NCI-H2171 treated with DMSO at 0.1 percent for 48 hours (cell line): ENCODE data around the gene RPA3.

ENCODE experiments used
- DNase-seq: peaks from one replicate; lab custom pipeline; 2025; lab: John Stamatoyannopoulos, UW

The RPA3 gene

DNA sequence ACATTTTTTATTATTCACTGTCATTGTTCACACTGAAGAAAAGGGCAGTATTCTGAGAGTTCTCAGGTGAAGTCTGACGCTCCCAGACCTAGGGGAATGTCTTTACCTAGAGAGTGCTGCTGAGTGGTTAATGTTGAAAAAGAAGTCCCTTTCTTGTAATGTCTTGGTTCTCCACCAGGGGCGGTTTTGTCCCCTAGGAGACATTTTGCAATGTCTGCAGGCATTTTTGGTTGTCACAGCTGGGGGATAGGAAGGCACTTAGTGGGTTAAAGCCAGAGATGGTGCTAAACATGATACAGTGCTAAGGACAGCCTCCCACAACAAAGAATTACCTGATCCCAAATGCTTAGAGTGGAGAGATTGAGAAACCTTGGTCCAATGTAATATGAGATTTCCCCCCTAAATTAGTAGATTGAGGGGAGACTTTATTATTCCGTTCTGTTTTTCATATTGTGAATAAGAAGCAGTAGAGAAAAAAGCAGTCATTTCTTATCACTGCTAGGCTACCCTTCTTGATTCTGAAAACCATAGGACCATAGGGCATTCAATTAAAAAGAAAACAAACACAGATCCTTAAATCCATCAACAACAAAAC, 64.7 kb downstream of the RPA3 start:
- DNase-seq = no peak

DNA sequence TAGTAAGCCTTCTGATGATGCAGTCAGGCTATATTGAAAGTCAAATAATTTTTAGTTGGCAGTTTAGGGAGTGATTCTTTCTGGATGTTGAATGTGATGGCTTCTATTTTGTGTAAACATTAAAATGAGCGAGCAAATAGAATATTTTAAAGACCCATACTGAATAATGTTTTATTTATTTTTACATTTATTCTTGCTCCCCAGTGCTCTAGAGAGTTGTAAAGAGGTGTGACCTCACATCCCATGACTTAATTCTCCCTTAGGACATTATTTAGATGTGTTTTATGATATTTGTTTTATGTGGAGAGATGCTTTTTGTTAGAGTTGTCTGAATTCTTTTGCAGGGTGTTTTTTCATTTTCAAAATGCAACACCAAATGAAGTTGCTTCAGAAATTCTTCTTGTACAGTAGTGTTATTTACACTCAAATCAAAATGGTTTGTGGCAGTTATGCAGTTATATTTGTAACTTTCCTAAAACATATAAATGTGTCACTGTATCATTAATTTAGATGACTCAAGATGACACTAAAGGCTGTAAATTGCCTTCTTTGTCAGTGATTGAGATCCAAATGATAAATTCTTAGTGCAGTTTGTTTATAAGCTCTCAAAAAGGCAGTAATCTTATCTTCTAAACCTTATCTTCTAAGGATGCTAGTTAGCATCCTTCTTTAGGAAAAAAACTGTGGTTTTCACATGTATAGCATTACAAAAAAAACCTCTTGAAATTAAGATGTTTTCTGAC, 65.4 kb downstream of the RPA3 start:
- no peak for DNase-seq

DNA sequence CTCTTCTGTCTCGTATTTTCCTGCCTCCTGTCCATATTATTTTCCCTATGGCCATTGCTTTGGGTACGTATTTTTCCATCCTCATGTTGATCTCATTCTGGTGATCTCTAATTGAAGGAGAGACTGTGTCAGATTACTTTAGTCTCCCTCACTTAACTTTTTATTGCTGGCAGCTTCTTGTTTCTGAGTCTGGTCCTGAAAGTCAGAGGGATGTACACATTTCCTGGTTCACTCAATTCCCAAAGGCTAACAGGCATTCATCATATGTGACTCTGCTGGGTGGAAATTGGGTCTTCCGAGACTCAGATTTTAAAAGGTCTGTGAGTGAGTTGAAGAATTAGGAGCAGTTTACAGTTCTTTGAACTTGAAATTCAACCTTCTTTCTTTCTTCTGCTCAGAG, 66.9 kb downstream of the RPA3 start:
- no peak for DNase-seq

DNA sequence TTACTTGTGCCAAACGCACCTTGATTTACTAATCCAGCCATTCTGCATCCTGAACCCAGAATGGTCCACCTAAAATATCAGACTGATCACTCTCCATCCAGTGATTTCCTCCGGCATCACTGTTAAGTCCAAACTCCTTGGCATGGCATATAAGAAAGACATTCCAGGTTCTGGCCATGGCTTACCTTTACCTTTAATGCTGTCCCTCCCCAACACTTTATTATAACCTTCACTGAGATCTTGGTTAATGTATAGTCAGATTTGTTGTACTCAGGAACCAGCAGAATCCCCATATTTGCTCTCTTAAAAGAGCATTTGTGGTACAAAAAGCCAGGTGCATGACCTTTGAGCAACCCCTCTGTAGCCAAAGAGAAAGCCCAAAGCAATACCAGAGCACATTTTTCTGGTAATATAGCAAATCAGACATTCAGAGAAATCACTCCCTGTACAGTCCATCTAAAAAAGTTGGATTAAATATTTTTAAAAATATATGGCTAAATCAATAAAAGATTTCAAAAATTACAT, 67.7 kb downstream of the RPA3 start:
- DNase-seq = no peak

DNA sequence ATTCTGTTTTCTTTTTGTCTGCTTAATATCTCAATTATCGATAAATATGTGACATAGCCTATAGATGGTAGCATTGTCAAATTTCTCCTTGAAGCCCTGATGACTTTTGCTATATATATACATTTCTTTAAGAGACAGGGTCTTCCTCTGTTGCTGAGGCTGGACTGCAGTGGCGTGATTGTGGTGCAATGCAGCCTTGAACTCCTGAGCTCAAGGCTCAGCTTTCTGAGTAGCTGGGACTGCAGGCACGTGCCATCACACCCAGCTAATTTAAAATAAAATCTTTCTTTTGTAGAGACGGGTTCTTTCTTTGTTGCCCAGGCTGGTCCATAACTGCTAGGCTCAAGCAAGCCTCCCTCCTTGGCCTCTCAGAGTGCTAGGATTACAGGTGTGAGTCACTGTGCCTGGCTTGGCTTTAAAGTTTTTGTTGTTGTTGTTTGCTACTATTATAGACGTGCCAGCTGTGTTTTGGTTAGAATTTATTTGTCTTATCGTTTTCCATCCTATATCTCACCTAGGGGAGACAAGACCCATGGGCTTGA, 70.8 kb downstream of the RPA3 start:
- DNase-seq = no peak

DNA sequence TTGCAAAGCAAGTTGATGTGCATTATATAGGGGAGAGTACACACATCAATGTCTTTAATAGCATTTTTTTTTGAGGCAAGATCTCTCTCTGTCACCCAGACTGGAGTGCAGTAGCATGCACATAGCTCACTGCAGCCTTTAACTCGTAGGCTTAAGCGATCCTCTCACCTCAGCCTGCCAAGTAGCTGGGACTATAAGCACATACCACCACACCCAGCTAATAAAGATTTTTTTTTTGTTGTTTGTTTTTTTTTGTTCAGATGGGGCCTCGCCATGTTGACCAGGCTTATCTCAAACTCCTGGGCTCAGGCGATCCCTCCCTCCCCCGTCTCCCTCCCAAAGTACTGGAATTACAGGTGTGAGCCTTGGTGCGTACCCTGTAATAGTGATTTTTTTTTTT, 76.3 kb downstream of the RPA3 start:
- DNase-seq = peak; percentile 19

DNA sequence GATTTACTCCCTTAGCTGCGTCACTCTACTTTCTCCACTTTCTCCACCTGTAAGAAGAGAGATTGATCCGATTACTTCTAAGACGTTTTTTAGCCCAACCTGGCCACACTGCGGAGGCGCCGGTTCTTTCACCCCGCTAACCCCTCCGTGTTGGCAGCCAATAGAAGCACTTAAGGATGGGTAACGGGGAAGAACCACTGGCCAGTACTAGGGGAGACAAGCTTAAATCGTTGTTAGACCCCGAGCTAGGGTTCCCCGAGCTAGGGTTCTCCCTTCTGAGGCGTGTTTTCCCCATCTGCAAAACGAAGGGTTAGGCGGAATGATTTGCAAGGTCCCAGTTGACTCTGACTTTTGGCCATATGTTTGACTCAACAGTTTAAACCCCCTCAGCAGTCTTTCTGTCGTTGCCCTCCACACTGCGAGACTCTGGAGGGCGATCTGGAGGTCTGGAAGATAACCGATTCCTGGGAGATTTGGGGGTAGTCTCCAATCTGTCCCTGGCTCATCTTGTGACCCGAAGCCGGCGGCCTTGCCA, 77.2 kb downstream of the RPA3 start:
- DNase-seq = peak; percentile 59

DNA sequence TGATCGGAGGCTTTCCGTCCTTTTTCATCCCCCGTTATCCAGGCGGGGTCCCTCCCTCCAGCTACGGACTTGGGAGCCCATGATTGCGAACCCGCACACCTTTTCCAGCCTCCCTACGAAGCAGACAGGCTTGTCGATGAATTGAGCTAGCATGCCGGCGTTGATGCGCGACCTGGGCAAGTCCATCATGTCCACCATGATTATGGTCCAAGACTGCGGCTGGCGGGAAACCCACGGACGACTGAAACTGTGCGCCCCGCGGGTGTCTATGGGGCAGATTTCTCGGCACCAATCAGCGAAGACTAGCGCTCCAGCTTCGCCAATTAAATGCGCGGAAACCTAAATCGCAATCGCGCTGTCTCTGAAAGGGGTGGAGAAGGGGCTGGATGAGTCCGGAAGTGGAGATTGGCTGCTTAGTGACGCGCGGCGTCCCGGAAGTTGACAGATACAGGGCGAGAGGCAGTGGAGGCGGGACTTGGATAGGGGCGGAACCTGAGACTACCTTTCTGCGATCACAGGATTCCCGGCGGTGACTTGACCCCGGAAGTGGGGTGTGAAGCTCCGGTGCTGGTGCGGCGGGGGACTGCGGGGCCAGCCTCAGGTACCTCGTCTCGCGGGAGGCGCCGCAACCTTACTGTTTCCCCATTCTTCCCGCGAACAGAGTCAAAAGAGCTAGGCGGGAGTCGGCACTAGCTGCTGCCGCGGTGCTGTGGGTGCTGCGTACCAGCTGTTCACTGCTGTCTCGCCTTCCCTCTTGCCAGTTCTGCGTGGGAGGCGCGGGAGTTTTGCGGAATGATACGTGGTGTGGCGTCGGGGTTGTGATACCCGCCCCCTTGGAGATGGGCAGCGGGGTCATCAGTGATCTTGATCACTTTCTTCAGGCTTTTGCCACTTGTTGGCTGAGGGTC, 77.9 kb downstream of the RPA3 start, which contains the start of gene UMAD1:
TSS of gene UMAD1 (plus strand) at position 532 of the 908 bp plus-strand sequence. CDS start 32,620 bp downstream, outside the sequence.
- peak; percentile 100 for DNase-seq

DNA sequence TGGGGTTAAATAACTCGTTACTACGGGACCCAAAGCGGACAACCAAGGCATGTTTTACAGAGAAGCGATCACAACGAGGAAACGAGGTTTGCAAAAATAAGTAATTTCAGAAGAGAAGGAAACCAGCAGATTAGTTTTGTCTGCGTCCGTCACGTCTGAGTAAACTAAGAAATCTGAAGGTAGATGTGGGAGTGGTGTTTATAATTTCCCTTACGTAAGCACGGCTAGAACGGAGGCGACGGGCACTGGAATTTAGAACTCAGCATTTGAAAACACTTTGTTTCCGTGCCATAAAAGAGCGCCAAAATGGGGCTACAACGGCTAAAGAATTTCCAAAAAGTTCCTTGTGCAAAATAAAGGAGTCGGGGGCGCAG, 78.6 kb downstream of the RPA3 start:
- DNase-seq = peak; percentile 65

DNA sequence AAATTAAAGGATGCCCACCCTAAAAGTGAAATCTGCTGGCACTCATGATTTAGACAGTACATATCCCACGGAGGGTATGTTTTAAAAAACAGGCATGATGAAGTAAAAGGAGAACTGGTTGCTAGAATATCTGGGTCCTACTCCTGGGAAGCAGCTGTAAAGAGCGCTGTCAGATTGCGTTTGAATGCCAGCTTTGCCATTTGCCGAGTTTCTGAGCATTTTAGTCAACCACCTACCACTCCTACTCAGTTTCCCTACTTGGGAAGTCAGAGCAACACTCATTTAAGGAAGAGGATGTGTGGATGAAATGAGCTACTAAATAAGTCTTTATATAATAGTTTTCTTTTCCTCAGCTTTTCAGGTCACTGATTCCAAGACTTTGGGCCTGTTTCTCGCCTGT, 79.0 kb downstream of the RPA3 start:
- DNase-seq = no peak

DNA sequence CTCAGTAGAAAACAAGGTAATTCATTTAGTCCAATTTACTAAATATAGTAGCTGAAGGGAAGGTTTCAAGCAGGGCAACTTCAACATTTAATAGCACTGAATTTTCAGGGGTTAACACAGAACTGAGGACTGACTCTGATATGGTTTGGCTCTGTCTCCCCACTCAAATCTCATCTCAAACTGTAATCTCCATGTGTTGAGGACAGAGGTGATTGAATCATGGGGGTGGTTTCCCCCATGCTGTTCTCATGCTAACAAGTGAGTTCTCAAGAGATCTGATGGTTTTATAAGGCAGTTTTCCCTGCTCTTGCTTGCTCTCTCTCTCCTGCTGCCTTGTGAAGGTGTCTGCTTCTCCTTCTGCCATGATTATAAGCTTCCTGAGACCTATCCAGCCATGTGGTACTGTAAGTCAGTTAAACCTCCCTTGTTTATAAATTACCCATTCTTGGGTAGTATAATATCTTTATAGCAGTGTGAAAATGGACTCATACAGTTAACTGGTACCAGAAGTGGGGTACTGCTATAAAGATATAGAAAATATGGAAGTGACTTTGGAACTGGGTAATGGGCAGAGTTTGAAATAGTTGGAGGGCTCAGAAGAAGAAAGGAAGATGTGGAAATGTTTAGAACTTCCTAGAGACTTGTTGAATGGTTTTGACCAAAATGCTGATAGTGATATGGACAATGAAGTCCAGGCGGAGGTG, 87.6 kb downstream of the RPA3 start:
- DNase-seq = no peak

DNA sequence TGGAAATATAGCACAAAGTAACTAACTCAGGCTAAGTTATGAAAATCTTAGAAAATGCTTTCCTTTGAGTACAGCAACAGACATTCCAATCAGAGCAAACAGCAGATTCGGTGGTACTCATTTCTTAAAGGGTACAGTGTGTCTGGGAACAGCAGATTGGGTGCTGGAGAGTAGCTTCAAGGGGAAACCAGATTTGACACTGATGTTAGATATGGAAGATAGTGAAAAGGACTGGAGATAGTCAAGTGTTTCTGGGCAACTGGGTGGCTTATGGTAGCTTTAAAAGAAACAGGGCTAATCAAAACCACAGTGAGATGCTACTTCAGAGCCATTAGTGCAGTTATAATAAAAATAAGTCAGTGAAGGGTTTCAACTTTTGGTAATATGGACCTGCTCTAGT, 89.9 kb downstream of the RPA3 start:
- no peak for DNase-seq

DNA sequence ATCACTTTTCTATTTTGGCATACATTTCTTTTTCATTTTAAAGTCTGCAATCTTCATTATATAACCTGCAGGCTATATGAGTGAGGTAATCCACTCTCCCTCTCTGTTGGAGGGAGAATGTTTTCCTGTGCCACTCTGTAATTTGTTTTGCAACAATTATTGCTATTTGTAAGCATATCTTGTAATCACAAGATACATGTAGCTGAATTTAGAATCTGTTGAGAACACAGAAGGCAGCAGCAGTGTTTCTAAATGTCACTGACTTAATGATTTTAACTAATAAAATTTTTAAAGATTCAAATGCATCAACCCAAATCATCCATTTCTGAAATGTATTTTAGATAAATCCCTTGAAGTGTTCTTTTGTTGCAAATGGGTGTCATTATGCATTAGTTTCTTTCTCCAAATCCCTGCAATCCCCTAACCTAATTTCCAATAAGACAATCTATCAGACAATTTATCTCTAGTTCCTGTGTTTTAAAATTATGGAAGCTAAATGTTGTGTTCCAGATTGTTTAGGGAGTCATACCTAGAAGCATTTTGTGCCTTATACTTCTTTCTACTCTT, 97.7 kb downstream of the RPA3 start:
- DNase-seq = no peak

DNA sequence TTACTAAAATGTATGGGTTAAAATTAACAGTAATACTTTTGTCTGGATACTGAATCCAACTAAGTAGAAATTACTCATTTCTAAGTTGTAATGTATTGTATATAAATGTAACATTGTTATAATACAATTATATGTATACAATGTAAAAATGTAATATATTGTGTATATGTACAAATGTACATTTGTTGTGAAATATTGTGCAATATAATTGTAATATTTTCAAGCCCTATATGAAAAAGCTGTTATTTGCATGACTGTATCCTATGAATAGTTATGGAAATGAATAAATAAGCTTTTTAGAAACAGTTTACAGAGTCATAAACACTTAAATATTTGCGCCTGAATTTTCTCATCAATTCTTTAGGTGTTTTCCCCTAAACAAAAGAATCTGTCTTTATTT, 98.2 kb downstream of the RPA3 start:
- no peak for DNase-seq

DNA sequence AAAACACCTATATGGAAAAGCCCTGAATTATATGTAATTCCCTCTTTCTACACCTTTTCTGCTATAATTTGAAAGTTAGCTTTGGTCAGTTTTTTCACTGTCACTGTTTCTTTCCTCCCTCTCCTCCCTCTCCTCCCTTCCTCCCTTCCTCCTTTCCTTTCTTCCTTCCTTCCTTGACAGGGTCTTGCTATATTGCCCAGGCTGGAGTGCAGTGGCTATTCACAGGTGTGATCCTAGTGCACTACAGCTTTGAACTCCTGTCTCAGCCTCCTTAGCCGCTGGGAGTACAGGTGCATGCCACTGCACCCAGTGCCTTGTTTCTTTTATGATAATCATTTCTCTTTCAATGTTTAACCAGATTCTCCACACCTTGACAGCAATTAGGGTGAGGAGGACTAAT, 100.0 kb downstream of the RPA3 start:
- DNase-seq = no peak

DNA sequence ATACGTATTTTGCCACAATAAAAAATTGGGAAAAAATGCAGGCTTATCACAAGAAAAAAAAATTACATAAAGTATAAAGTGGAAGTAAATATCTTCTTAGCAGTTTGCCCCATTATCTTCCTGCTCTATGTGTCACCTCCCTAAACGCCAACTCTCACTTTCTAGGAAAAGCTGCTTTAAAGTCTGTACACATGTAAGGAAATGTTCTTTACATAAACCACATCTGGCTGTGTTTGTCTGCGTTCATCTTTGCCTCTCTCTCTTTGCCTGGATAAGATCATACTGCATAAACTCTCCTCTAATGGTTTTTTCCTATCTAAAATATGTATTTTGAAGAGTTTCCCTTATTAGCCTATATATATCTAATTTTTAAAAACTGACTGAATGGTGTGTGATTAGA, 100.9 kb downstream of the RPA3 start:
- no peak for DNase-seq

DNA sequence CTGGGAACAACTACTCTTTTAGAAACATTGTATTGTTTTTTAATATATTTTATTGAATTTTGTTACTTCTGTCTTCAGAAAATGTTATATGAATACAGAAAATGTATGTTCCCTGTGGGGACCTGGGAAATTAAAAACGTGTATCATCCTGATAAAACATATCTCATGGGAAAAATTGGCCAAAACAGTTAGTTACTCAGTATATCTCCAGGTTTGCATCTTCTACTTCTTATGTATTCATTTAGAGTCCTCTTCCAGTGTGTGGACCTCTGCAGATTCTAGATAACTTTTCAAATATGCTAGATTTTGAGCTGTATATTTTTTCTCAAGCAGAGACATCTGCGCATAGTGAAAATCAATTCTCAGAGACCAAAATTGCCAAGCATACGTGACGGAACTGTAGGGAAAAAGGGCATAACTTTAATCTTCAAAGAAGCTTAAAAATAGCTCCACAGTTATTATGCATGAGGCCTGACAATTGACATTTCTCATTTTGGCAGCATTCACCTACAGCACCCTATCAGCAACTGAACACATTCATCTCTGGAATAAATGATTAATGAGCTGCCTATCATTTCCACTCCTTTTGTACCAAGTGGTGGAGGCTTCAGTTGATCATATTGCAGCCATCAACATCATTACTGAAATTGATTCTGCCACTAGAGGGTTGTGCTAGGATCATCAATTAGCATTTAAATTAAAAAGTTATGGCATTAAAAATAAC, 104.2 kb downstream of the RPA3 start:
- DNase-seq = no peak

DNA sequence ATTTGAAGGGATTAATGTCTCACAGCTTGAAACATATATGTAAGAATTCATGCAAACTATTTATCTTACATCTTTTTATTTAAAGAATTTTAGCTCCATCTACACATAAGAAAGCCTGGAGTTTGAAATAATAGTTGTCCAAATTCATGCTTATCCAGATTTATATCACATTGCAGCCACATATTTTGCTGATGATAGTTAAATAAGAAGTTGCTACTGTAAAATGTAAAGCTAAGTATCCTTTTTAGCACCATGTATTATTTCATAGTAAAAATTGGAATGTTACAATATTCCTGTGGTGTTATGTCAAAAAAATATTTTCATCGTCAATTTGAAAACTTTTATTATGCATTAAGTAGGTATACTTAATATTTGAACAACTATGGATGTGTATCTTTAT, 105.2 kb downstream of the RPA3 start:
- no peak for DNase-seq

DNA sequence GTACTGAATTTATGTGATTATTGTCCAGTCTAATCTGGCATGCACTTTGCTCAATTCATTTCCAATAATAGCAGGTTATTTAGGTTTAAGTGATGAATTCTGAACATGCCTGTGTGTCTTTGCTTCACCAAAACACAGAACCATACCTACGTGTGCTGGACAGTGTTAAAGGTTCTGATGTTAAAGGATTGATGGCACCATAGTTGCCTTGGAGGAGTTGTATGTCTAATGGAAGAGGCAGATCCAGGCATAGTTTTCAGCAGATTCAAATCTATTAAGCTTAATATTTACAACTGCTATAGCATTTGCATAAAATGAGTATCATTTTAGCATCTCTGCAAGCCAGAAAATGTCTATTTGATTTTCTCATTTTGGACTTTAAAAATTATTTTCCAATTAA, 105.9 kb downstream of the RPA3 start:
- no peak for DNase-seq

DNA sequence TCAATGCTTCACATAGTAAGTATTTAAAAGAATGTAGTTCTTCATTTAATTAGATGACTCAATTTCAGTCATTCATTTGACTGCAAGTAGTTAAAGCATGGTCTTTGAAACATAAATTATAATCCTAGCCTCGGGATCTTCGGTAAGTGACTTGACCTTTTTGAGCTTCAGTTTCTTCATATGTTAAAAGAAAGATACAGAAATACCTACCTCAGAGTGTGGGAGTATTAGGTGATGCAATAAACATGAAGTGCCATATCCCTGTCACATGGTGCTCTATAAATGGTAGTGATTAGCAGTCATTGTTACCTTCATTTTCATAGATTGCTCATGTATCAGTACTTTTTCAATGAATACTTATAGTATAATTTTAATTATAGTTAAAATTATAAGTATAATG, 109.1 kb downstream of the RPA3 start:
- DNase-seq = no peak
